T follicular helper cell (primary cell): ENCODE measurements around the gene MGAT5.

Experiments used
- DNase-seq: peaks from one replicate; pipeline ENCODE4 v3.0.0-alpha.2; 2020; ENCODE audit warnings: low read depth

The MGAT5 gene

GRCh38 chr2:134449751-134450513 is 196.1 kb downstream of the MGAT5 start:
- DNase-seq: no peak

- DNase-seq: no peak
Measured at GRCh38 chr2:134451347-134451630, 197.4 kb downstream of the MGAT5 start.

GRCh38 chr2:134452042-134452733 is 198.3 kb downstream of the MGAT5 start:
- DNase-seq: no peak

GRCh38 chr2:134453476-134453875 is 199.6 kb downstream of the MGAT5 start:
- DNase-seq: no peak

GRCh38 chr2:134453973-134454372 is 200.1 kb downstream of the MGAT5 start:
- DNase-seq: no peak

GRCh38 chr2:134454426-134454825 is 200.6 kb downstream of the MGAT5 start:
- DNase-seq: no peak

GRCh38 chr2:134454931-134455330 is 201.1 kb downstream of the MGAT5 start:
- DNase-seq: no peak

- DNase-seq: no peak
Measured at GRCh38 chr2:134455426-134455825, 201.6 kb downstream of the MGAT5 start.

GRCh38 chr2:134457353-134457752 is 203.5 kb downstream of the MGAT5 start:
- no peak for DNase-seq

GRCh38 chr2:134457765-134458472 is 204.0 kb downstream of the MGAT5 start:
- DNase-seq: no peak

- no peak for DNase-seq
Measured at GRCh38 chr2:134458473-134458853, 204.6 kb downstream of the MGAT5 start.

GRCh38 chr2:134458950-134459349 is 205.1 kb downstream of the MGAT5 start:
- DNase-seq: no peak

GRCh38 chr2:134459706-134460406 is 206.0 kb downstream of the MGAT5 start:
- DNase-seq: no peak

- no peak for DNase-seq
Measured at GRCh38 chr2:134460583-134460998, 206.7 kb downstream of the MGAT5 start.

- no peak for DNase-seq
Measured at GRCh38 chr2:134461511-134461910, 207.6 kb downstream of the MGAT5 start.

GRCh38 chr2:134462275-134462674 is 208.4 kb downstream of the MGAT5 start:
- DNase-seq: no peak

- DNase-seq: no peak
Measured at GRCh38 chr2:134462791-134463698, 209.2 kb downstream of the MGAT5 start.

GRCh38 chr2:134463699-134464022 is 209.8 kb downstream of the MGAT5 start:
- DNase-seq: no peak

- no peak for DNase-seq
Measured at GRCh38 chr2:134465228-134466105, 211.6 kb downstream of the MGAT5 start.

- DNase-seq: no peak
Measured at GRCh38 chr2:134466141-134466540, 212.3 kb downstream of the MGAT5 start.

- DNase-seq: no peak
Measured at GRCh38 chr2:134468164-134468563, 214.3 kb downstream of the MGAT5 start.
